GM21576 (cell line): ENCODE data around the gene PEPD.

ENCODE experiments used
- ATAC-seq: cut with Tn5 transposase; IDR thresholded peaks from one replicate; pipeline ENCODE4 v1.9.1; 2021; ENCODE audit warnings: mild to moderate bottlenecking, moderate library complexity; ENCODE audit not compliant: unreplicated experiment

PEPD gene

GRCh38 chr19:33388725-33389420 lies 132.7 kb downstream of the PEPD start:
- ATAC-seq: no peak

- ATAC-seq: no peak
Measured at GRCh38 chr19:33388231-33388724, 133.3 kb downstream of the PEPD start.

GRCh38 chr19:33387351-33388230 lies 134.0 kb downstream of the PEPD start:
- no peak for ATAC-seq

- no peak for ATAC-seq
Measured at GRCh38 chr19:33386361-33386858, 135.2 kb downstream of the PEPD start.

- ATAC-seq: no peak
Measured at GRCh38 chr19:33385956-33386355, 135.6 kb downstream of the PEPD start.

- no peak for ATAC-seq
Measured at GRCh38 chr19:33384983-33385382, 136.6 kb downstream of the PEPD start.

- ATAC-seq: no peak
Measured at GRCh38 chr19:33383720-33384292, 137.8 kb downstream of the PEPD start.

GRCh38 chr19:33382982-33383381 lies 138.6 kb downstream of the PEPD start:
- no peak for ATAC-seq

- ATAC-seq: no peak
Measured at GRCh38 chr19:33382006-33382405, 139.6 kb downstream of the PEPD start.

- ATAC-seq: no peak
Measured at GRCh38 chr19:33381101-33381500, 140.5 kb downstream of the PEPD start.

- ATAC-seq: no peak
Measured at GRCh38 chr19:33379151-33379829, 142.3 kb downstream of the PEPD start.

- ATAC-seq: no peak
Measured at GRCh38 chr19:33377586-33378475, 143.8 kb downstream of the PEPD start.

GRCh38 chr19:33376941-33377557 lies 144.5 kb downstream of the PEPD start:
- ATAC-seq: no peak

GRCh38 chr19:33376423-33376822 lies 145.2 kb downstream of the PEPD start:
- ATAC-seq: no peak

GRCh38 chr19:33375837-33376159 lies 145.8 kb downstream of the PEPD start:
- no peak for ATAC-seq

GRCh38 chr19:33375156-33375836 lies 146.3 kb downstream of the PEPD start:
- no peak for ATAC-seq

GRCh38 chr19:33374236-33374714 lies 147.3 kb downstream of the PEPD start:
- ATAC-seq: no peak

- ATAC-seq: peak; percentile 86
Measured at GRCh38 chr19:33373453-33374235, 147.9 kb downstream of the PEPD start, which contains the start of gene CEBPG. TSS of gene CEBPG (plus strand) at chr19:33373709. CDS start at chr19:33379240, 5,531 bp downstream.
